ENCODE results near the gene CHST15.
A peak's percentile ranks its signal among the peaks of the same experiment; 100 is the strongest.

Gene CHST15

DNA sequence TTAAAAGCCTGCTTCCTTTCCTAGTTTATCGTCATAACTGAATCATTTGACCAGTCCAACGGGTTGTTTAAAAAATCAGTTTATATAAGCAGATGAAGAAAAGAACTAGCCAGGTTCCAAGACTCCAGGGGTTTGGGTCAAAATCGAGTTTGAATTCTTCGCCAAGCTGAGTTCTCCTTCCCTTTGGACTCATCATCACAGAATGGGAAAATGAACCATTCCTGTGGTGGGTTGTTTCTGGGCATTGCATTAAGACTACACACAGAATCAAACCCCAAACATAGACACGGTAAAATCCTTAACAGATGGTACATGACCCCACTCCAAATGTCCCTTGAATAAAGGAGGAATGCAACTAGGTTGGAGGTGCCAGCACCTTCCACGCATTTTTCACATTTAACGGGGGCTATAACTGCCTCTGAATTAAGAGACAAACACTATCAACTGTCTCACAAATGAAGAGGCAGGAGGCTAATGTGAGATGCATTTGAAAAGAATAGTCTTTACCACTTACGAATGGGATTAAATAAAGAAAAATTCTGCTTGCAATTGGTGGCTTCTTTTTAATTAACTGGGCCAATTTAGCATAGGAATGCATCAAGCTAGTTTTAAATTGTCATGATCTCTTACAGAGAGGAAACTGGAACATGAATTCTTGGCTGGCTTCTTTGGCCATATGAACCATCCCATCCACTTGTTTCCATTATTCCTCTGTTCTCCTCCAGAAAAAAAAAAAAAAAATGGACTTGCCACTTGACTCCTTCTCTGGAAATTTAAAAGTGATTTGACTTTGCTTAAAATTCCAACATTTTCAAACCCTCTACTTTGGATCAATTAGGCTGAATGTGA lies 61.1 kb downstream of the CHST15 start:
- DNase-seq, result no peak

DNA sequence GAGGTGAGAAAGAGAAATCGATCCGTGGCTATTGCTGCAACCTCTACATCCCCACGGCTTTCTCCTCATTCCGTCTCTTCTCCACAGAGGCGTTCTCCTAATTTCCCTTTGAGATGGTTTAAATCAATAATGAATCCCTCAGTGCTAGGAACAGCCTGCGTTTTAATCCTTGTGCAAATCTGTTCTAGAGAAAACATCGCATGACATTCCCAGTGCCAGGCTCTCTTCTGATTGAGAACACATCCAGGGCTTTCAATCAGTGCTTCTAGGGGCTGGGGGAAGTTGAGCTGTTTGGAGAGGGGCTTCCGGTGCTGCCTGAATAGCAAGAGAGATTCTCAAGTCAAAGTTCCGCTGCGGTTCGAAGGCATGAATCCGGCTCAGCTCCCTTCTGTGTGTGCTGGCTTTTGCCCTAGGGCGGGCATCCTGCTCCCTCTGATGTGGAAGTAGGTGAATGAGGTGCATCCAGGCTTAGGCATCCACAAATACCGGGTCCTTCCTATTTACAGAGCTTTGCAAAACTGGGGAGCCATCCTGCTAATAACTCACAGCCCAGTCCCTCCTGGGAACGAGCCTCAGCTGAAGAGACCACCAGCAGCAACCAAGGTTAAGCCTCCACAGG lies 62.8 kb downstream of the CHST15 start:
- no peak for DNase-seq

DNA sequence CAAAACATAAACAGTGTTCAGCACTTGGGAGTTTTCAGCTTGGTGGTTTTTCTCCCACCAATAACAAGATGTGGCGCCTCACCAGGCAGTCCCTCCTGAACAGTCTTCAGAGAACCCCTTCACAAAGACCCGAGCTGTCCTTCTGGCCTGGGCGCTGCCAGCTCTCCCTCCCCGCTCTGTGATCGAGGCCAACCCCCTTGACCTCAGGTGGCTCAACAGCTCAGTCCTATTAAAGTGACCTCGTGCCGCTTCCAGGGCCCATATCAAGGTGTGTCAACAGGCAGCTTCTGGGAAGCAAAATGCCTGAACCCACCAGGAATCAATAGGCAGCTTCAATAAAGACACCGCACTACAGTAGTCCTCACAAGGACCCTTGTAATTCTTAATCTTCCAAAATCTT lies 63.3 kb downstream of the CHST15 start:
- DNase-seq, result no peak

DNA sequence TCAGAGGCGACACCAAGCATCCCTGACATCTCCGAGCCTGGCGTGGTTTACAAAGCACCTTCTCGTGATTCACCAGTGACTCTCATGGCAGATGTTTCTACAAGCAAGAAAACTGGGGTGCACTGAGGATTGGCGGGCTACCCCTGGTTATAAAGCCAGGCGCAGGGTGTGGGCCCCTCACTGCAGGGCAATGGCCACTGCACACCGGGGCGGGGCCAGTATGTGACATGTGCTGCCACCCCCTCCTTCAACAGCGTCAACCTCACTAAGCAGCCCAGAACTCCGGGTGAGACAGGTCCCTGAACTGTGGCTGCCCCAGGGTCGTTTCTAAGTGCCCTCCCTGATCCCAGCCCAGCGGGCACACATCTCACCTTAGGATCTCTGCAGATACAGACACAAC lies 63.8 kb downstream of the CHST15 start:
- no peak for DNase-seq

DNA sequence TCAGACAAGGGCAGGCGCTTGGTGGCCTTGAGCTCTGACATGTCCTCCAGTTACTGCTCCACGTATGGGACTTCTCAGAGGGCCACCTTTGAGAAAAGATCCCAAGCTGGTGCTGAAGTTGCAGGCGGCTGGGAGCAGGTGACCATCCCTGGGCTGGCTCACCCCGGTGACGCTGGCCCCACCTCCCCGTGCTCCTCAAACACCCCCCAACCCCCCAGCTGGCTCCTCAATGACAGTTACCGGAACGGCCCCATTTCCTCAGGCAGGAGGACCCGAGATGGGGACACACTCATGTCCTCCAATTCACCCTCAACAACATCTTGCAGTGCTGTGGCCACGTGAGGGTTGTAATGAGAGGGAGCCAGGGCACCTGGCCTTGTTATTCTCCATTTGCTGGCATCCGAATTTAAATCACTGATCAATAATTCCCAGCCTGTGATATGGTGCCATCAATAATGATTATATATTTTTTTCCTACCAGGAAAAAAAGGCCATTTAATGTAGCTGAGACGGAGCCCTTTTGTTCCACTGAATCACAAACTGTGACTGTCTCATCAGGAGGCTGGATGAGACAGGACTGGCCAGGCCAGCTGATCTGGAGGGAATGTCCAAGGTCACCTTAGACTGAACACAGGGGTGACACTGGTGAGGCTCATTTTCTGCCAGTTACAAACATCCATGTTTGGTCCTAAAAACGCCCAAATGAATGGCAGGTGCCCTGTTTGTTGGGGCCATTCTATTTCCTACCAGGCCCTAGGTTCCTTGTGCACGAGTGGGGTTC lies 64.5 kb downstream of the CHST15 start:
- no peak for DNase-seq

DNA sequence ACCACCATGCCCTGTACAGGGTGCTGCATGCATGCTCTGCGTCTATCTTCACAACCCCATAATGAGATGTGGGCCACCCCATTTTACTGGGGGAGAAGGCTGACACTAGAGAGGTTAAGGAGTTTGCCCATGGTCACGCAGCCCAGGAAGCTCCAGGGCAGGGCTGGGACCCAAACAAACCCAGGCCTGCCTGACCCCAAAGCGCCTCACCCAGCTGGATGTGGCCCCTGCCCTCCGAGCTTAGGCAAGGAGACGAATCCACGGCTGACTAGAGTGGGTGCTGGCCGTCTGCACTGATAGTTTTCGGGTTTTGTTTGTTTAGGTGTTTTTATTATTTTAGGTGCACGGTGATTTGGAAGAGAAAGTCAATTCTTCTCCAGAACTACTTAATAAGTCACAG lies 65.7 kb downstream of the CHST15 start:
- DNase-seq, result no peak

DNA sequence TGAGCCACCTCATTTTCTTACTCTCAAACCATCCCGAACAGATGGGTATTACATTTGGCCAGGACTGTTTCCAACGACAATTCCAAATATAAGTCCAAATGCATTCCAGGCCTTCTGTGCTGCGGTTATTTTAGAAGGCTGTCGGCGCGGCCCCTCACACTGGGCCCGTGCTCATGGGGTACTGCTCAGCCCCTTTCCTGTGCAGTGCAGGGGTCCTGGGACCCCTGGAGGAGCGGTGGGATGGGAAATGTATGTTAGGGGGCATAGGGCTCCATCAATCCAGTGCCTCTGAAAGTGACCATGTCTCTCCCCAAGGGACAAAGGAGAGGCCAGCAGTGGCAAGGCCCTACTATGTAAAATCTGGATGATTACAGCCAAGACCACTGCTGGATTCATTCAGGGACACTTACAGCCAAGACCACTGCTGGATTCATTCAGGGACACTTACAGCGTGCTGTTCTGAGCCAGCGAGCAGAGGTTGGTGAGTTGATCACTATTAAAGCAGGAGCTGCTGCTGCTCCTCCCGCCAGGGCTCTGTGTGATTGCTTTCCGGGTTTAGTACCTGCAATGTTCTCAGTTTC lies 66.3 kb downstream of the CHST15 start:
- no peak for DNase-seq

DNA sequence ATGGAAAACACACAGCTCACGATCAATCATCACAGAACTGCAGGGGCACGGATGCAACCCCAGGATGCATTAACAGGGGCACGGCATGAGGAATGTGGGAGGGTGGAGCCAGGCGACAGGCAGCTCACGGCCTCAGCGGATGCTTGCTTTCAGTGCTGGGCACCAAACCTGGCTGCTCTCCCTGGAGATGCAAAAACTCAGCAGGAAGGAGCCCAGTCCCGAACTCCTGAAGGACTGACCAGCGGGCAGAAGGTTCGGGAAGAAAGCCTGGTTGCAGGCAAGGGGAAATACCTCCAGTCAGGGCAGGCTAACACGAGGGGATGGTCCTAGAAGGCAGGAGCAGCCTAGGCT lies 66.8 kb downstream of the CHST15 start:
- DNase-seq, result no peak

DNA sequence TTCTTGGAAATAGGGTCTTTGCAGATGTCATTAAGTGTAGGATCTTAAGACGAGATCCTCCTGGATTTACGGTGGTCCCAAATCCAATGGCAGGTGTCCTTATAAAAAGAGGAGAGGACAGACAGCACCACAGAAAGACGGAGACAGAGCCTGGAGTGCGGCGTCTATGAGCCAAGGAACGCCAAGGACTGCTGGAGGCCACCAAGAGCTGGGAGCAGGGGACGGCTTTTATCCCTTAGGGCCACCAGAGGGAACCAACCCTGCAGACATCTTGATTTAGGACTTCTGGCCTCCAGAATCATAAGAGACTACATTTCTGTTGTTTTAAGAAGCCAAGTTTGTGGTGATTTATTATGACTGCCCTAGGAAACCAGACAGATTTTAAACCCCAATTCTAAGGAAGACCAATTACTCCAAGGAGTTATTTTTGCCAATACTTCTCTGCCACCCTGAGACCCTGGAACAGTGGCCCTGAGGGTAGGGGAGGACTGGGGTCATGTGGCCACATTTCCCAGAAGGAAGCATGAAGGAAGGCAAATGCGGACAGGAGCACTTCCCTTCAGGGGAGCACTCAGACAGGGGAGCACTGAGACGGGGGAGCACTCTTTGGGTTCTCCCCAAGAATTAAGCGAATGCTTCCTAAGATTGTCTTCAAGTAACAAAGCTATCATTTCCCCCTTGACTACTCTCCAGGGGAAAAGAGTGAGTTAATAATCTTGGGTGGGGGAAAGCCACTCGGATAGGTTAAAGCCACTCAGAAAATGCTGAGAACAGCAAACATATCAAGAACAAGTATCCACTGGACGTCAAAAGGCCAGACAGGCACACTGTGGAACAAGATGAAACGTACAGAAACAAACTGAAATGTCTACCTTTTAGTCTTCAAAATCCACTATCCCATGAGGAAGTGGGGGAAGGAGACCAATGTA lies 67.5 kb downstream of the CHST15 start:
- DNase-seq, result peak in 2 of 56 donors; percentile 5 to 11

DNA sequence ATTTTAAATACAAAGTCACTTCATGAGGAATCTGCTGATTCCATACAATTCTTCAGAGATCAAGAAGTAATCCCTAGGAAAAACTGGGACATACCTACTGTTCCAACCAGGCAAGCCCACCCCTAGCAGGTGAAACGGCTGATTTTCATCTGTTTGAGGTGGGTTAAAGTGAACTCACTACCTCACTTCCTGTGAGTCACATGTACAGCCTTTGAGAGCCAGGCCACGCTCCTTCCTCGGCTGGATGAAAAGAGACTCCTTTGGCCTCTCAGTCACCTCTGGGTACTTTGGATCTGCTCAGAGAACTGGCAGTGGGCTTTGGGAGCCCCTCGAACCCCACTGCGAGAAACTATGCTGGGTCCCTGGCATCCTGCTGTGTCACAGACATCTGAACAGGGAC lies 68.2 kb downstream of the CHST15 start:
- DNase-seq, result no peak

DNA sequence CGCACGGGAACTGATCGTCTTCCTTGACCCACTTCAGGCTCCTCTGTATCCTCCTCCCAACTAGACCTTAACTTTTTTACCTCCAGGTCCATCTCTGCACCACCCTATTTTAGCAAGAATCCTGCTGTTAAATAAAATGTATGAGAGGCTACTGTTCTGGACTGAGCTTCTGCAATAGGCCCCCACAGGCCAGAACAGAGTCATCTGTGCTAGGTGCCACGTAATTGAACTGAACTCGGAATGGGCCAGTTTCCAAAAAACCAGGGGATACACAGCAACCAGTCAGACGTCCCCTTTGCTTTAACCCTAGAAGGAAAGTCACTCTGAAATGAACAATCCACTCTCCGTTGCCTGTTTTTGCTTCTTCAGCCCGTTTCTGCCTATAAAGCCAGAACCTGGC lies 71.3 kb downstream of the CHST15 start:
- no peak for DNase-seq

DNA sequence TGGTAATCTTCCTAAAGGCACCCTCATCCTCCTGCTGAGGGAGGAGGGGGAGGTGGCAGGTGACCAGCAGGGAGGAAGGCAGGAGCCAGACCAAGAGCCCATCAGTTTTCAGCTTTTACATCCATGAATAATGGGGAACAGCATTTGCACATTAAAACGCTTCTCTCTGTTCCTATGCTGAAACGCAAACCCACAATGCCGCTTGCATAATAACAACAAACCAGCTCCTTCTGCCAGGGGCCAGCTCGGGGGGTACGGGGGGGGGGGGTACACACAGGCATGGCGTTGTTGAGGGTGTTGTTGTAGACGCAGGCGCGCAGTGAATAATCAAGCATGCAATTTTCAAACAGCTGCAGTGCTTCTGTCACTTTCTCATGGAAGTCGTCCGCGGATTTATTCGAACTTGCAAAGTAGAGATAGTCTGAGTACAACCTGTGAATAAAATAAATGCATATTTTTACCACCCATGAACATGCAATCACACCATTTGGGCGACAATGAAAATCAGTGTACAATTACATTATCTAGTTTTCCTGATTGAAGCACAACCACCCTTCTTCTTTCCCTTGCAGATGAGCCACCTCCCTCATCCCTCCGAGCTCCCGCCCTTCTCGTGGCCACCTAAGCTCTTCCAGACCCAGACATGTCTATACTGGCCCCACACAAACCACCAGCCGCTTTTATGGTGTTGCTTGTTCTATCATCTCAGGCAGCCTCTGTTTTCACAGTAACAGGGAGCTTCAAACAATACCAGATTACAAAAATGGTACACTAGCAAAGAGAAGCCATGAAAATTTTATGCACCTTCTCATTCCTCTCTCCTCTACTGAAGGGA lies 72.2 kb downstream of the CHST15 start:
- peak in 17 of 56 donors; percentile 9 to 66 (median 30) for DNase-seq

DNA sequence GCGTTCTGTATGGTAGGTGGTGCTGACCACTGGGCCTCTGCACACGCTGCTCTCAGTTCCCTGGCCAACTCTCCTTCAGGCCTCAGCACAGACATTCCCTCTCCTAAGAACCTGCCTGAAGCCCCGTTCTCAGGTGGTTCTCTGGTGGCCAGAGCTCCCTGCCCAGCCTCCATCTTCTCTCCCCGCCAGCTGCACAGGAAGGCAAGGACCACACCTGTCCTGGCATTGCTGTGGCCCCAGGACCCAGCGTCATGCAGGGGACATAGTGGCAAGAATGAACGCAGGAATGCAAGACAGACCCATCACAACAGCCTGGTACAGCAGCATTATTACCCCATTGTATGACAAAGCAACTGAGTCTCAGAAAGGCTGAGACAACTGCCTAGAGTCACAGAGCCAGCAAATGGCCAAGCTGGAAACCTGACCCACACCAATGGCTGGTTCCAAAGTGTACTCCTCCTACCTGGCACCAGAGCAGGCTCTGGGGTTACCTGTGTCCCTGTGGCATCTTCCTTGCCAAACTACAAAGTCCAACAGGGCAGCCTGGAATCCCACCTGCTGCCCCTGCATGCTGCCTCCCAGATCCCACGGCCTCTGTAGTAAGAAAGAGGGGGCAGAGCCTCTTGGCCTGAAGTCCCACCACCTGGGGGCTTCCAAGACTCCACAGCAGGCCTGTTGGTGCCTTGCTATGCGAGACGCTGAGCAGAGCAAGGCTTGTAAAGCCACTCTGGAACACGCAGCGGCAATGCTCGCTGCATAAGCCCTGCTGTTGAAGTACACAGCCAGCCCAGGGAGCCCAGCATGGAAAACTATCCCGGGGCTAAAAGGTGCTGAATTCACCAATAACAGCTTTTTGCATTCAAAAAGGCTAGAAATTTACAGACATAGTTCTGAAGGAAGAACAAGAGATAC lies 73.3 kb downstream of the CHST15 start:
- DNase-seq, result no peak

DNA sequence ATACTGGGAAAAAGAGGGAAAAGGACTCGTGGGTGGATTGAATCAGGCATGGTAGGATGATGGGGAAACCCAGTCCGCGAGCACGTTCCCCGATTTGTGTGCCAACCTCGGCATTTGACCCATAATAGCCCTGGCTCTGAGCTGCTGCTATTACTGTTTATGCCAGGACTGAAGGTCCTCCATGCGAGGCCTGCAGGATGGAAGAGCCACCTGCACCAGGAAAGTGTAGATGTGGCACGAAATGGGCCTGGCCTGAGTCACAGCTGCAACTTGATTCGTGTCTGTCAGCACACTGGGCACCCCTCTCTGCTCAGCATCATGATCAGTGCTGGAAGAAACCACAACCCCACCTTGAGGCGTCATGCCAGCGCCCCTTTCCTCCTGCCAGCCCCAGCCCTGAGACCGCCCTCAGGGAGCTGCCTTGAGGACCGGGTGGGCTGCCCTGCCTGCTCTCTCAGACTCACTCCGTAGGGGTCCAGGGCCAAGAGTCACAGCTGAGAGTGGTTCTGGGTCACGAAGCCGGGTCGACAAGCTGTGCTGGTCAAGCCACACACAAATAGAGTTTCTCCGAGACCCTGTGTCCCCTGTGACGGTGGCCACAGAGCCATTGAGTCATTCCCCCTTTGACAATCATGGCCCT lies 74.4 kb downstream of the CHST15 start:
- no peak for DNase-seq

DNA sequence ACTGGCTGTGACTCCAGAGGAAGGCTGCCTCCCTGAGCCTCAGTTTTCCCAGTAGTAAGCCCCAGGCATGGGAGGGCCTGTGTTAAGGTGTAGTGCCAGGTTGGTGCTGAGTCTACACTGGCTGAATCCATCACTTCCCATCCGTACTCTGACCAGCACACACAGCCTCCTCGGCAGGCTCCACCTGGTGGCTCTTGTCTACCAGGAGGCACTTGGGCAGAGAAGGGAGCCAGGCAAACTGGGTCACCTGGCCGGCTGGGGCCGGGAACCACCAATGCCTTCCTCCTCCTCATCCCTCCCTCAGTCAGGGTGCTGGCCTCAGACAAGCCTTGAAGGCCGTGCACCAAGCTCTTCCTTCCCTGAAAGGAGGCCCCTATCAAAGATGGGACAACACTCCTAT lies 75.7 kb downstream of the CHST15 start:
- no peak for DNase-seq

DNA sequence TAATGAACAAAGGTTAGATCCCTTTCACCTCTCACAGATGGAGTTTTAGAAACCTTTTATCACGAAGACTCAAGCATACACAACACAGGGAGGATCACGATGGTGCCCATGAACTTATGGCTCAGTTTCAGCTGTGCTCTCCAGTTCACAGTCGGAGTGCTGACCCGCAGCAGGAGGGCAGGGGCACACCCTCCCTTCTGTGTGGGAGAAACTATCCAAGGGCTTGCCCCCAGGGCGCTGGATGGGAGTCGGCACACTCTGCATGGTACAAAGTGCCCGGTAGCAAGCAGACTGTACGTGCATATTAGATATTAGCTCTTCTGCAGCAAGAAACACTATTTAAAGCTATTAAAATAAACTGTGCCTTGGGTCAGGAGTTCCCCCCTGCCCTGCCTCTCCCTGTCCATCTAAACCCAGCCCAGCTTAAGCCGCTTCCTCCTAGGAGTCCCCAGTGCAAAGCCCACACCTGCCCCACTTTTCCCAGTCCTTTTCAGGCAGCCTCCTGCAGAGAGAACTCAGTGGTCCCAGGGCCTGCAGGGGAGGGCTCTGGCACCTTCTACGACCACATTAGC lies 76.5 kb downstream of the CHST15 start:
- no peak for DNase-seq

DNA sequence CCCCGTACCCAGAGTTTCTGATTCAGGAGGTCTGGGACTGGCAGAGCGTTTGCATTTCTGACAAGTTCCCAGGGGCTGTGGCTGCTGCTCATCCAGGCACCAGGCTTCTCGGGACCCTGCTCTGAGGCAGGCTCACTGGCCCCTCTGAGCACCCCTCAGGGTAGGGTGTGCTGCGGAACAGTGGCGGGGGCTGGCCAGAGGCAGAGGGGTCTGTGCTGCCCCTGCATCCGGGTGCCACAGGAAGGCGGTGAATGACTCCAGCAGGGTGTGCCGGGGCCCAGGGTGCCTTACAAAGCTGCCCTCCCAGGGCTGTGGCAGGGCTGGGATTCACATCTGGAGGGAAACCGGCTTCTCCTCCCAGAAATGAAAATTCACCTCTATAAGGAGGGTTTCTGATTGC lies 77.4 kb downstream of the CHST15 start:
- no peak for DNase-seq
